Raji (cell line): ENCODE data around the gene NUDT5.

Source experiments
- POLR2A ChIP-seq: IDR thresholded peaks from 2 replicates; pipeline ENCODE4 v1.6.1; 2011; ENCODE audit warnings: low read depth, low read length, control low read depth; ENCODE audit not compliant: insufficient read depth

Gene NUDT5

DNA sequence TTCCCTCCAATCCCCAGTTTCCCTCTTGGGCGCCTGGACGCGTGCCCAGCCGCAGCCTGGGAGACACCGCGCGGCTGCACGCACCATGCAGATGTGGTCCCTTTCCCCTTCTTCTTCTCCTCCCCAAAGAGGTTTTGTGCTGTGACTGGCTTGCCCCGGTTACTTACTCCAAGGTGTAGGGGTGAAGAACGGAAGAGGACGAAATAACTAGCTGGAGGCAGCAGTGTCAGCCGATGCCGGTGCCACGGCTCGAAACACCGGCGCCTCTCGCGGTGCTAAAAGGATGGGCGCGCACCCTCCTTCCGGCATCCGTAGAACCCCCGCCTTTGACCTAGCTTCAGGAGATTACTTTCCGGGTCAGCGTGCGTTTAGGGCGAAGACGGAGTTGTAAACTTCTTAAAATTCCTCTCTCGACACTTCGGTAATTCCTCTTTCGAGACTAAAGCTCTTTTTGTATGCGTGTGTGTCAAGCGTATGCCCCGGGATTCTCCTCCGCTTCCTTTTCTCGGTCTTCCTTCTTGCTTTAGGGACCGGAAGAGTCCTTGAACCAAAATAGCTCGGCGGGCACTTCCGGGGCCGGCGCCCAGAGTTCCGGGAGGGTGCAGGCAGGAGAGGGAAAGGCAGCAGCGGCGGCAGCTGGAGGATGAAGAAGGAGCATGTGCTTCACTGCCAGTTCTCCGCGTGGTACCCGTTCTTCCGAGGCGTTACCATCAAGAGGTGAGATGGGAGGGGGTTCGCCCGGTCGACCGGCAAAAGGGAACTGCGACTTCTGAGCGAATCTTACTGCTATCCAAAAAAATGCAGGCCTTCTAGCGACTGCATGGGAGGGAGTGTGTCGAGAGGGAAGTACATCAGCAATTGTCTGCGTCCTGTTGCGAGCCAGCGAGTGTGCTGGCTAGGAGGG is at the start of gene NUDT5, which contains the start of gene CDC123:
TSS of gene NUDT5 (minus strand) at position 289 of the 904 bp plus-strand sequence. CDS start 9,600 bp downstream, outside the sequence.
TSS of gene CDC123 (plus strand) at position 586 of the 904 bp plus-strand sequence. CDS start at position 644, 58 bp downstream.
- TF ChIP-seq POLR2A = peak; percentile 89

DNA sequence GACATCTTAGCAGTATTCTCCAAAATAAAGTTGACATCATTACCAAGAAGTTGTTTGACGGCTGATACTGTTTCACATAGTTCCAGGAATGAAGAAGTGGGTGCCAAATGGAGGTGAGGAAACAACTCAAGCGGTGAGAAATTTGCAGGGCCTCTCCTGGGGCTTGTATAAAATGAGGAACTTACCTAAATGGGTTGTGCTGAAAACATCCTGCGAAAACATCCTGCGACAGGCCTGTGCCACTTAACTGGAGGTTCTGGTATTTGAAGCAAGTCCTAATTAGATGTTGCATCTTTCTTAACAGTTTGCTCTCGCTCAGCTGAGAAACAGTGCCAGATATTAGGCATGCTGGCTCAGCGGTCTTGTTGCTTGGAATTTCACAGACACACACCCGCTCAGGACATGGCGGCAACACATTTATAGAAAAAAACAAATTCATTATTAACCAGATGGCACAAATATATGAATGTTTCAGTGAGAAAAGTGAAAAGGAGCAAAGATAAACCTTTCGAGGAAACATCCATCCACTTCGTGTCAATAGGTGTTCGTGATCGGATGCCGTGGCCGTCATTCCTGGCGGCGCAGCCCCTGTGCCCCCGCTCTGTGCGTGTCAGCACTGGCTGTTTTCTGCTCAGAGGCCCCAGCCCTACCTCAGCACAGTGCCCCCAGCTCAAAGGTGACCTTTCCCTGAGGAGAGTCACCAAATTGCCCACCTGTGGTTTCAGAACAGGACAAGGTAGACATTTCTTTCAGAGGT is 48.4 kb upstream of the NUDT5 start:
- no peak for TF ChIP-seq POLR2A

DNA sequence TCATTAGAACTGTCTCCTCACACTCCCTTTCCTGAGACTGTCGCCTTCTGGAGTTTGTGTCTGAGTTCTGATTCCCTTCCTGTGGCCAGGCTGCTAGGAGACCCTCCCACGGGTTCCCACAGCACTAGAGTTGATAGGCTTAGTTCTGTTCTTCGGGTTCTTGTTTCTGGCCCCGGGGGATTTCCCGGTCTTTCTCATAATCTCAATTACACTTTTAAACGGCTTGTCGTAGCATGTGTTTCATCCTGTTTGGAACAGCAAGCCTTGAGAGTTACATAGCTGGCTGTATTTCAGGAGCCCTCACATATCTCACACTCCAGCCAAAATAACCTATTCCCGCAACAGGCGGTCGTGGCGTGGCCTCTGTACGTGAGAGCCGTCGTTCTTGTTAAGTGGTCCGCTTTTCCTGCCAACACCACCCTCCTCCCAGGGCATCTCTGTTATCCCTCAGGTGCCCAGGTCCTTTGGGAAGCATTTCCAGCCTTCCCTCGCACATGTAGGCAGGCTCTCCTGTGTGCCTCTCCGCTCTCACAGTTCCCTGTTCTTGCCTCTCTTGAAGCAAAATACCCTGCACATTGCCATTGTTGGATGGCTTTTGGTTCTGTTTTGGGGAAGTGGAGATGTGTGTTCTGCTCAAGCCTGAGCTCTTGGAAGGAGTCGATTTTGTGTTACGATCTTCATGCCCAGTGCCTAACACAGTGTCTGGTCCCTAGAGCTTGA is 46.3 kb upstream of the NUDT5 start:
- TF ChIP-seq POLR2A = no peak

DNA sequence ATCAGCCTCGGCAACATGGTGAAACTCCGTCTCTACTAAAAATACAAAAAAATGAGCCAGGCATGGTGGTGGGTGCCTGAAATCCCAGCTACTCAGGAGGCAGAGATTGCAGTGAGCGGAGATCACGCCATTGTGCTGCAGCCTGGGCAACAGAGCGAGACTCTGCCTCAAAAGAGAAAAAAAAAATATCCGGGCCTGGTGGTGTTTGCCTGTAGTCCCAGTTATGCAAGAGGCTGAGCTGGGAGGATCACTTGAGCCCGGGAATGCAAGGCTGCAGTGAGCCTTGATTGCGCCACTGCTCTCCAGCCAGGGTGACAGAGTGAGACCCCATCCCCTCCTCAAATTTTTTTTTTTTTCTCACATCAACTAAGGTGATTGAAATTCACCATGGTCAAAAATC is 43.1 kb upstream of the NUDT5 start:
- TF ChIP-seq POLR2A = no peak

DNA sequence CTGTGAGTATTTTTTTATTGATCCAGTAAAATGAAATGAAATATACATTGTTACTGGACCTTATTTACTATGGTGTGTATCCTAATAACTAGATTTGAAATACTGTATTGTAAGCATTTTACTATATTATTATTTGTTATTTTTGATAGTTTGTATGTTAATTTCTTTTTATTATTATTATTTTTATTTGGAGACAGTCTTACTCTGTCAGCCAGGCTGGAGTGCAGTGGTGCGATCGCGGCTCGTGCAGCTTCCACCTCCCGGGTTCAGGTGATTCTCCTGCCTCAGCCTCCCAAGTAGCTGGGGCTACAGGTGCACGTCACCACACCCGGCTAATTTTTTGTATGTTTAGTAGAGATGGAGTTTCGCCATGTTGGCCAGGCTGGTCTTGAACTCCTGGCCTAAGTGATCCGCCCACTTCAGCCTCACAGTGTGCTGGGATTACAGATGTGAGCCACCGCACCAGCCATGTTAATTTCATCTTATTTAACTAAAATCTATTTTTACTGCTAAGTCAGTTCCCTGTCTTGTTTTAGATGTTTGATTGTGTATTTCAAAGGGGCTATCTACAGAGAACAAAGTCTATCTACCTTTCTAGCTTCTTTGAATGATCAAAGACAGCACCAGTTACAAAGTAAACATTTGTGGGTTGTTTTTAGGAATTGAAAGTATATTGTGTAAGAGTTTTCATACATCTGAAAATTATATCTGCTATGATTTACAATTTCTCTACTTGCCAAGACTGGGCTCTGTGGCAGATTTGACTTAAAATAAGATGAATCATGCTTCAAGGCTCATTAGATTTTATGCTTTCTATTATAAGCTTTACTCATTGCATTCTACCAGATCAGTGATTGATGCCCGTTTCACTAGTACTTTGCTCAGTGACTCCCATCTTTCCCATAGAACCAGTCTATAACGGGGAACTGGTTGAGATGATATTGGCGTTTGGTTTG is 41.9 kb upstream of the NUDT5 start:
- no peak for TF ChIP-seq POLR2A

DNA sequence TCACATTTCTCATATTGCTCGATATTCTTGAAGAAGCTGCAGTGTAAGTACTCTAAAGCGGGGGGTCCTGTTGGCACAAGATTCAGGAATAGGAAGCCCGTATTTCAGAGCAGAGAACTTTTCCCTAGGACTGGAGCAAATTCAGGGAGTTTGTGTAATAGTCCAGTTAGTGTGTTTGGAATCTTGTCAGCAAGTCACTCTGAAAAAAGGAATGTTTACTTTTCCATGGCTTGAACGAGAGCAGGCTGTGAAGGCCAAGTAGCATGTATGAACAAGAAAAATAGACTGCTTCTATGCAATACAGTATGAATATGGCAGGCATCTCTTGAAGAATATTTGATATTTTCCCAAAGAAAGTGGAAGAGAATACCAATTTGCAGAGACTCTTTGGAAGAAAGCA is 40.1 kb upstream of the NUDT5 start:
- TF ChIP-seq POLR2A = no peak

DNA sequence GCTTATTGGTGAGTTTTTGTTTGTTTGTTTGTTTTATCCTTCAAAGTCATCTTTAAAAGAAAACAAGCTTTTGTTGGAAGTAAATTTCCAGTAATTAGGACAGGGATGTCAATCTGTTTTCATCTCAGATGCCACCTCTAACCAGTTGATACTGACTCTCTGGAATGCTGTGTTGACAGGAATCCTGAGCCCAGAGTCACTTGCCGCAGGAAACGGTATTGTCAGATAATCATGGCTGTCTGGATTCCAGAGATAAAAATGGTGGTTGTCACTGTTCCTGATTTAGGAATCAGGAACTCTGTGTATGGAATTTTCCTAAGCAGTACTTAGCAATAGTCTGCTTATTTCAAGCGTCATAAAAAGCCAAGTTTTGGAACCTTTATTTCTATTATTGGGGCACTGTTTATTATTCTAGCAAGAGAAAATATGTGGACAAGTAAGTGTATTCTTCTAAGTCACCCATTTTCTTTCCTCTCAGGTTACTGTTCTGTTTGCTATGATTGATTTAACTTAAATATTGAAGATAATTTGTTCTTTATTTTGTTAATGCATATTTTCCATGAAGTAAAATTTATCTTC is 39.5 kb upstream of the NUDT5 start:
- no peak for TF ChIP-seq POLR2A

DNA sequence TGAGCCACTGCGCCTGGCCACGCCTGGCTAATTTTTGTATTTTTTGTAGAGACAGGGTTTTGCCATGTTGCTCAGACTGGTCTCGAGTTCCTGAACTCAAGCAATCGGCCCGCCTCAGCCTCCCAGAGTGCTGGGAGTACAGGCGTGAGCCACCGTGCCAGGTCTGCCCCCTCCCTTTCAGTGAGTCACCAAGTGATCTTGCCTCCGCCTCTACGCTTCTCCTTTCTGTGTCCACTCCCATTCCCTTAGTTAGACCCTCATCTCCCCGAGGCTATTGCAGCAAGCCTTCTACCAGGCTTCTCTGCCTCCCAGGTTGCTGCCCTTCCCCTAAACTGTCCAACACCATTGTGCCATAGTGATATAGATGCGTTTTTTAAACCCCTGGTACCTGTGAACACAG is 33.2 kb upstream of the NUDT5 start:
- TF ChIP-seq POLR2A = no peak

DNA sequence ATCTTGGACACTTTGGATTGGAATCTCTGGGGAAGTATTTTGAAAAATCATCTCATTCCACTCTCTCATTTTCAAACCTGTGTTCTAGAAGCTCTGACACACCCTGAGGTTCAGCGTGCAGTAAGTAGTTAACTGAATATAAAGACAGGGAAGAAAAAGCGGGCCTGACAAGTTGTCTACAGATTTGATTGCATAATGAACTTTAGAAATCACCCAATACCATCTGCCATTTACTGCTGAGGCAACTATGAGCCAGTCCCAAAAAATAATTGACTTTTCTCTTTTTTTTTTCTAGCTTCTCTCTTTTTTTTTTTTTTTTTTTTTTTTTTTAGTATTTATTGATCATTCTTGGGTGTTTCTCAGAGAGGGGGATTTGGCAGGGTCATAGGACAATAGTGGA is 29.8 kb upstream of the NUDT5 start:
- TF ChIP-seq POLR2A = no peak

DNA sequence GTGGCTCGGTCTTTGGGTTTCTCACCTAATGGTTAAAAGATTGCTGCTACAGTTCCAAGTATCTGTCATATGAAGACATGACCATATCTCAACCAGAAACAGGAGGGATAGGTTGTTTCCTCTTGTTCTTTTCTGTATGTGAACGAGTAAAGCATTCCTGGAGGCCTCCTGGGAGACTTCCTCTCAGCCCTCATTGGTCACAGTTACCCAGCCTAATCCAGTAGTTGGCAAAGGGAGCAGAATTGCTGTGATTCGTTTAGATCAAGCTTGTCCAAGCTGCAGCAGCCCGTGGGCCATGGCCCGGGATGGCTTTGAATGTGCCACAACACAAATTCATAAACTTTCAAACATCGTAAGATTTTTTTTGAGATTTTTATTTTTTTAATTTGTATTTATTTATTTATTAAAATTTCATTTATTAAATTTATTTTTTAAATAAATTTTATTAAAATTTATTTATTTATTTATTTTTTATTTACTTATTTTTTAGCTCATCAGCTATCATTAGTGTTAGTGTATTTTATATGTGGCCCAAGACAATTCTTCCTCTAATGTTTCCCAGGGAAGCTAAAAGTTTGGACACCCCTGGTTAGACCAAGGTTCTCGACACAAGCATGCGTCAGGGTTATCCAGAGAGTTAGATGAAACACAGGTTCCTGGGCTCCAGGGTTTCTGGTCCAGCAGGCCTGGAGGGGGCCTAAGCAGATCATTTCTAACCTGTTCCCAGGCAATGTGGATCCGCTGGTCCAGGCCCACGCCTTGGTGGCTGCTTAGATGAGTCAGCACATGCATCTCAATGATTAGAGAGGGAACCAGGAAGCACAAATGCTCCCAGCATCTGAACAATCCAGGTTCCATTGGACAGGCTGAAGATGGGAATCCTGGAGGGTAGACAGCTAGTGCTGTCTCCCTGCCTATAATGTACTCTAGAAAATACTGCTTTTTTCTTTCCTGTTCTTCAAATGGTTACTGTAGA is 25.9 kb upstream of the NUDT5 start:
- no peak for TF ChIP-seq POLR2A

DNA sequence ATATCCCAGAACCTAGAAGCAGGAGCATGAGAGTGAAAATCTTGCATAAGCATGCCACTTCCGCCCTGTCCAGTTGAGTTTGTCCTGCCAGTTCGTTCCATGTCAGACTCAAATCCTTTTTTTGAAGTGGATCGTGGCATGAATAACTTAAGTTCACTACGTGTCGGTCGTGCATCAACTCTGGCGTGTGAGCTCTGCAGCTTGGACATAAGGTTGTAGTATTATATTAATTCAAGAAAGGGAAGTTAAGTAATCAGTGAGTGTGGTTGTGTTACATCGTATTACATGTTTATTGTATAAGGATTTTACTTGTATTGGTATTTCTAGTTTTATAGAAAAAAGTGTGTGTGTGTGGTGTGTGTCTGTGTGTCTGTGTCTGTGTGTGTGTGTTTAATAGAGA is 23.3 kb upstream of the NUDT5 start:
- TF ChIP-seq POLR2A = no peak

DNA sequence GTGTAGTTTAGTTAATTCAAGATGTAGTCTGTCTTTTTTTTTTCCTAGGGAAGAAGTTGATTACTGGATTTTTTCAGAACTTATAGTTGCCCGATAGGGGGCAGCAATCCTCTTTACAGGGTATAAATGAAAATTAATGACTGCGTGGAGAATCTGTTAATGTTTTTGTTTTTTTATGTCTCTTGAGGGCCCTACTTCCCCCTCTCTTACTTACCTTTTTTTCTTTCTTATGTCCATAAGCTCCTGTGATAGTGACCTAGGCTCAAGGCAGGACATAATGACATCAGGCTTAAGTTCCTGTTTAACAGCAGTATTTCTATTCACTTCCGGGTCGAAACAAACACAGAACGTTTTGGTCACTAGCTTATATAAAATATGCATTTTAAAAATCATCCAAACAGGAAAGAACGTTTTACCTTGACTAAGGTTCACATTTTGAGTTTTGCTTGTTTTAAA is 19.1 kb upstream of the NUDT5 start:
- TF ChIP-seq POLR2A = no peak

DNA sequence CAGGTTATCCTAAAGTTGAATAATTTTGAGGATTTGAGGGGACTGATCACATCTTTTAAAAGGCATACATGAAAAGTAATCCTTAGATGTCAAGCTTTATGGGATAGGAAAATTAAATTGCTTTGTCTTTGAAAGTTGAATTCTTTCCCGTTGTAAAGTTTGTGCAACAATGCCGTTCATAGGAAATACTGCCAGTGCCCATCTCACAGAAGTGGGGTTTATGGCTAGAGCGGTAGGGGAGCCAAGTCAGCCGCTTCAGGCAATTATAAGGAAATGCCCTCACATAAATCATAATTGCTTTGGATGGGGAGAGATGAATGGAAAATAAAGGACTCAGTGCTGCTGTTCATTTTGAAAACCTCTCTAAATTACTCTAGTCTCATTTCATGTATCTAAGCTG is 18.4 kb upstream of the NUDT5 start:
- no peak for TF ChIP-seq POLR2A
